Vagina (tissue), 2 donors: ENCODE results near the gene MEDAG.

ENCODE experiments used
- CTCF ChIP-seq, 3 experiments: fragments of 450-650 bp in 2 of 3; fragments of 200-600 bp in 1 of 3; sonication (generic) in 1 of 3; IDR thresholded peaks; one replicate each; pipeline ENCODE4 v1.5.1; 2017 to 2019; ENCODE audit warnings: antibody characterized with exemption in 3 of 3, mild to moderate bottlenecking in 2 of 3, moderate library complexity in 2 of 3
- POLR2AphosphoS5 ChIP-seq, 2 donors: sonication (generic); formaldehyde crosslinking; IDR thresholded peaks; one replicate each; pipeline ENCODE4 v1.9.0; 2017; ENCODE audit warnings: antibody characterized with exemption in 2 of 2, mild to moderate bottlenecking in 2 of 2, low read depth in 1 of 2; ENCODE audit not compliant: insufficient read depth in 1 of 2

GRCh38 chr13:30866677-30867076 is 39.4 kb upstream of the MEDAG start:
- no peak for TF ChIP-seq CTCF (IDR thresholded peaks at IDR 0.05)
- no peak for TF ChIP-seq POLR2AphosphoS5 (IDR thresholded peaks at IDR 0.05; ENCODE audit: insufficient read depth in 1 of 2, low read depth in 1 of 2)
